Neural progenitor cell (in vitro differentiated cells): Measurements from ENCODE around the gene AURKAIP1. TPM values are rescaled to one million over a fixed set of nuclear protein-coding genes. Genes with fewer than 3 reads are reported as not detected.
"Not testable (repeated sequence)": the region's sequence is repeated elsewhere in the genome, so short reads cannot be mapped to it uniquely, and the experiment has no call there.

Experiments
- DNase-seq: peaks from one replicate; pipeline ENCODE4 v3.0.0-alpha.2; 2016; ENCODE audit warnings: low spot score
- H2AFZ ChIP-seq: fragments of 200-600 bp; sonication (generic); replicated peaks from 2 replicates; pipeline ENCODE4 v1.6.1; 2016; ENCODE audit warnings: antibody characterized with exemption
- H3F3A ChIP-seq: fragments of 200-600 bp; sonication (generic); 2 replicates; pipeline ENCODE4 v1.6.1; 2016; ENCODE audit warnings: antibody characterized with exemption, low read depth
- H3K27ac ChIP-seq: fragments of 200-600 bp; sonication (generic); 2 replicates; pipeline ENCODE4 v1.5.1; 2016; ENCODE audit warnings: mild to moderate bottlenecking
- H3K27me3 ChIP-seq: fragments of 200-600 bp; sonication (generic); 2 replicates; pipeline ENCODE4 v1.6.1; 2016; ENCODE audit warnings: mild to moderate bottlenecking, moderate library complexity
- H3K36me3 ChIP-seq: fragments of 200-600 bp; sonication (generic); 2 replicates; pipeline ENCODE4 v1.5.1; 2016
- H3K4me1 ChIP-seq: fragments of 200-600 bp; sonication (generic); 2 replicates; pipeline ENCODE4 v1.6.1; 2016; ENCODE audit warnings: mixed run types
- H3K4me2 ChIP-seq: fragments of 200-600 bp; sonication (generic); 2 replicates; pipeline ENCODE4 v1.6.1; 2016
- H3K4me3 ChIP-seq: fragments of 200-600 bp; sonication (generic); 2 replicates; pipeline ENCODE4 v1.5.1; 2016
- H3K79me2 ChIP-seq: fragments of 200-600 bp; sonication (generic); 2 replicates; pipeline ENCODE4 v1.6.1; 2016; ENCODE audit warnings: low read depth
- H3K9ac ChIP-seq: fragments of 200-600 bp; sonication (generic); 2 replicates; pipeline ENCODE4 v1.6.1; 2016
- H3K9me3 ChIP-seq: fragments of 200-600 bp; sonication (generic); 2 replicates; pipeline ENCODE4 v1.5.1; 2016; ENCODE audit warnings: low read depth
- H4K20me1 ChIP-seq: fragments of 200-600 bp; sonication (generic); 2 replicates; pipeline ENCODE4 v1.6.1; 2016; ENCODE audit warnings: low read depth
- H3K27ac Mint-ChIP-seq: 3 replicates; pipeline ENCODE4 v1.8.0; 2021; ENCODE audit warnings: mixed read lengths
- H3K27me3 Mint-ChIP-seq: 2 replicates; pipeline ENCODE4 v1.8.0; 2022; ENCODE audit warnings: low read depth, mild to moderate bottlenecking, inconsistent platforms, moderate library complexity, mixed read lengths; ENCODE audit not compliant: insufficient read depth
- H3K36me3 Mint-ChIP-seq: 3 replicates; pipeline ENCODE4 v1.8.0; 2021; ENCODE audit warnings: mixed read lengths
- H3K4me1 Mint-ChIP-seq: 3 replicates; pipeline ENCODE4 v1.8.0; 2021; ENCODE audit warnings: mixed read lengths
- H3K4me3 Mint-ChIP-seq: 3 replicates; pipeline ENCODE4 v1.8.0; 2021; ENCODE audit warnings: mild to moderate bottlenecking, moderate library complexity, mixed read lengths
- H3K9me3 Mint-ChIP-seq: 3 replicates; pipeline ENCODE4 v1.8.0; 2020; ENCODE audit warnings: mixed read lengths
- CTCF ChIP-seq: fragments of 200-600 bp; sonication (generic); IDR thresholded peaks from 2 replicates; pipeline ENCODE4 v1.5.1; 2017; ENCODE audit warnings: antibody characterized with exemption, mild to moderate bottlenecking
- EZH2 ChIP-seq: fragments of 200-600 bp; sonication (generic); IDR thresholded peaks from 2 replicates; pipeline ENCODE4 v1.6.1; 2017; ENCODE audit warnings: antibody characterized with exemption, mild to moderate bottlenecking, moderate library complexity
- EZH2phosphoT487 ChIP-seq: fragments of 200-600 bp; sonication (generic); IDR thresholded peaks from 2 replicates; pipeline ENCODE4 v1.6.1; 2017; ENCODE audit warnings: antibody characterized with exemption
- total RNA-seq: library from RNA; depleted of rRNA; stranded (reverse); fragments of >200 nt; gene quantifications from 2 replicates; pipeline ENCODE4 v1.2.3, GENCODE V29; 2015; ENCODE audit warnings: low replicate concordance

Gene AURKAIP1
- total RNA-seq, 1 donor from 2014 or later: 26.4 TPM

- H3K4me3 Mint-ChIP-seq: no peak overlapping the region
- peaks cover 17% of the 10 kb centered on the region for H3K79me2 ChIP-seq
- TF ChIP-seq EZH2phosphoT487 (no peak), CTCF (no peak), EZH2 (no peak)
- DNase-seq: no peak
- H3K27me3 ChIP-seq: no peaks in the 10 kb centered on the region
- no peak overlapping the region for H2AFZ ChIP-seq
- H3K27ac ChIP-seq: no peak overlapping the region
- H3K9me3 ChIP-seq: no peaks in the 10 kb centered on the region
- no peaks in the 10 kb centered on the region for H3K36me3 Mint-ChIP-seq
- peaks cover 10% of the 10 kb centered on the region for H3K4me1 Mint-ChIP-seq
- H3K9ac ChIP-seq: no peak overlapping the region
- H3K9me3 Mint-ChIP-seq: no peaks in the 10 kb centered on the region
- H4K20me1 ChIP-seq: peaks cover 3% of the 10 kb centered on the region
- no peak overlapping the region for H3K4me2 ChIP-seq
- peaks cover 18% of the 10 kb centered on the region for H3F3A ChIP-seq
- H3K4me3 ChIP-seq: no peak overlapping the region
- H3K4me1 ChIP-seq: peaks cover 7% of the 10 kb centered on the region
- no peaks in the 10 kb centered on the region for H3K27me3 Mint-ChIP-seq
- H3K27ac Mint-ChIP-seq: no peak overlapping the region
- no peaks in the 10 kb centered on the region for H3K36me3 ChIP-seq
Measured at GRCh38 chr1:1371364-1371745, 3.7 kb downstream of the AURKAIP1 start.

GRCh38 chr1:1370771-1371300, 4.2 kb downstream of the AURKAIP1 start:
- H2AFZ ChIP-seq: no peak overlapping the region
- Mint-ChIP-seq H3K4me1 (peaks cover 10% of the 10 kb centered on the region), H3K4me3 (no peak overlapping the region), H3K9me3 (no peaks in the 10 kb centered on the region), H3K27me3 (no peaks in the 10 kb centered on the region), H3K27ac (no peak overlapping the region), H3K36me3 (no peaks in the 10 kb centered on the region)
- H3K4me1 ChIP-seq: peaks cover 7% of the 10 kb centered on the region
- H3K9ac ChIP-seq: no peak overlapping the region
- H3K9me3 ChIP-seq: no peaks in the 10 kb centered on the region
- H3K36me3 ChIP-seq: no peaks in the 10 kb centered on the region
- H3F3A ChIP-seq: peaks cover 18% of the 10 kb centered on the region
- peaks cover 17% of the 10 kb centered on the region for H3K79me2 ChIP-seq
- peaks cover 3% of the 10 kb centered on the region for H4K20me1 ChIP-seq
- H3K4me2 ChIP-seq: no peak overlapping the region
- H3K27ac ChIP-seq: no peak overlapping the region
- no peak overlapping the region for H3K4me3 ChIP-seq
- DNase-seq: no peak
- H3K27me3 ChIP-seq: no peaks in the 10 kb centered on the region
- TF ChIP-seq EZH2: no peak
- no peak for TF ChIP-seq CTCF
- no peak for TF ChIP-seq EZH2phosphoT487

- H3K4me2 ChIP-seq, H3K27ac Mint-ChIP-seq, DNase-seq, H3K27me3 ChIP-seq, H3K27me3 Mint-ChIP-seq, H3K4me1 ChIP-seq, H3K4me1 Mint-ChIP-seq, H4K20me1 ChIP-seq, H3K27ac ChIP-seq, H3K36me3 Mint-ChIP-seq, H3K4me3 Mint-ChIP-seq, H3K36me3 ChIP-seq, H2AFZ ChIP-seq, H3K9me3 Mint-ChIP-seq, H3K9me3 ChIP-seq, H3K4me3 ChIP-seq, H3K9ac ChIP-seq: not testable (repeated sequence)
- H3K79me2 ChIP-seq: peaks cover 17% of the 10 kb centered on the region
- peaks cover 20% of the 10 kb centered on the region for H3F3A ChIP-seq
Measured at GRCh38 chr1:1370094-1370493, 4.9 kb downstream of the AURKAIP1 start.

- H3K36me3 ChIP-seq: no peaks in the 10 kb centered on the region
- H3K79me2 ChIP-seq: no peaks in the 10 kb centered on the region
- peaks cover 3% of the 10 kb centered on the region for H3K27me3 ChIP-seq
- no peak overlapping the region for H3K4me3 ChIP-seq
- Mint-ChIP-seq H3K4me3 (no peak overlapping the region), H3K27me3 (no peaks in the 10 kb centered on the region), H3K9me3 (no peaks in the 10 kb centered on the region), H3K27ac (no peak overlapping the region), H3K36me3 (no peaks in the 10 kb centered on the region), H3K4me1 (peaks cover under 1% of the 10 kb centered on the region)
- no peak overlapping the region for H2AFZ ChIP-seq
- DNase-seq: no peak
- no peak overlapping the region for H3K4me2 ChIP-seq
- no peak for TF ChIP-seq CTCF
- TF ChIP-seq EZH2phosphoT487: no peak
- no peak for TF ChIP-seq EZH2
- H3K27ac ChIP-seq: no peak overlapping the region
- H3K9me3 ChIP-seq: no peaks in the 10 kb centered on the region
- no peaks in the 10 kb centered on the region for H4K20me1 ChIP-seq
- H3K9ac ChIP-seq: no peak overlapping the region
- H3K4me1 ChIP-seq: no peaks in the 10 kb centered on the region
- H3F3A ChIP-seq: peaks cover 12% of the 10 kb centered on the region
Measured at GRCh38 chr1:1367315-1367714, 7.7 kb downstream of the AURKAIP1 start.
